ENCODE data around the gene SMIM3. TPM values are rescaled to one million over a fixed set of nuclear protein-coding genes. Genes with fewer than 3 reads are reported as not detected.

Gene SMIM3
- polyA plus RNA-seq, 1 donor from 2014 or later, result 3.7 TPM

GRCh38 chr5:150782850-150783249 lies 4.3 kb downstream of the SMIM3 start:
- Histone ChIP-seq H3K9me2 (ENCODE audit: insufficient read depth, low read length) (no peaks in the 10 kb centered on the region), H3K27me3 (ENCODE audit: insufficient read depth, low read depth, low read length) (peaks cover 7% of the 10 kb centered on the region), H3K9ac (ENCODE audit: low read length) (no peak overlapping the region), H3K4me3 (ENCODE audit: low read length) (no peak overlapping the region), H3F3A (ENCODE audit: insufficient read depth, low read length, poor library complexity, severe bottlenecking) (no peaks in the 10 kb centered on the region), H3K4me2 (ENCODE audit: low read length) (no peak overlapping the region), H3K27ac (ENCODE audit: low read length) (no peak overlapping the region), H3K36me3 (ENCODE audit: insufficient read depth, low read length) (no peaks in the 10 kb centered on the region), H2AFZ (ENCODE audit: low read depth, low read length) (no peak overlapping the region), H3K79me2 (replicated peaks; ENCODE audit: insufficient read depth, low read length) (no peaks in the 10 kb centered on the region), H3K9me3 (ENCODE audit: low read length) (no peaks in the 10 kb centered on the region), H4K20me1 (ENCODE audit: insufficient read depth) (no peaks in the 10 kb centered on the region)
- TF ChIP-seq MXI1 (conservative IDR thresholded peaks at IDR 0.05; ENCODE audit: poor library complexity, severe bottlenecking), result no peak
- no peak for TF ChIP-seq POLR2AphosphoS5 (IDR thresholded peaks at IDR 0.05)
- TF ChIP-seq CTCF (IDR thresholded peaks at IDR 0.05; ENCODE audit: poor library complexity, severe bottlenecking), result no peak
- TF ChIP-seq EZH2 (IDR thresholded peaks at IDR 0.05; ENCODE audit: borderline replicate concordance, insufficient read depth, low read length, poor library complexity, severe bottlenecking), result no peak
- TF ChIP-seq RAD21 (conservative IDR thresholded peaks at IDR 0.05), result no peak

- Histone ChIP-seq H3K4me3 (ENCODE audit: low read length) (no peak overlapping the region), H3K4me2 (ENCODE audit: low read length) (no peak overlapping the region), H3K9me2 (ENCODE audit: insufficient read depth, low read length) (no peaks in the 10 kb centered on the region), H3K79me2 (replicated peaks; ENCODE audit: insufficient read depth, low read length) (no peaks in the 10 kb centered on the region), H2AFZ (ENCODE audit: low read depth, low read length) (no peak overlapping the region), H4K20me1 (ENCODE audit: insufficient read depth) (no peaks in the 10 kb centered on the region), H3K27ac (ENCODE audit: low read length) (no peak overlapping the region), H3K9me3 (ENCODE audit: low read length) (no peaks in the 10 kb centered on the region), H3K36me3 (ENCODE audit: insufficient read depth, low read length) (no peaks in the 10 kb centered on the region), H3F3A (ENCODE audit: insufficient read depth, low read length, poor library complexity, severe bottlenecking) (no peaks in the 10 kb centered on the region), H3K27me3 (ENCODE audit: insufficient read depth, low read depth, low read length) (peaks cover 6% of the 10 kb centered on the region), H3K9ac (ENCODE audit: low read length) (no peak overlapping the region)
- TF ChIP-seq POLR2AphosphoS5 (IDR thresholded peaks at IDR 0.05), result no peak
These were observed 4.9 kb downstream of the SMIM3 start for GRCh38 chr5:150783422-150783928.

GRCh38 chr5:150785950-150786349 lies 7.4 kb downstream of the SMIM3 start:
- H3K9me3 ChIP-seq (ENCODE audit: low read length), result no peaks in the 10 kb centered on the region
- H3K9ac ChIP-seq (ENCODE audit: low read length), result no peak overlapping the region
- no peak overlapping the region for H3K4me2 ChIP-seq (ENCODE audit: low read length)
- no peaks in the 10 kb centered on the region for H3K9me2 ChIP-seq (ENCODE audit: insufficient read depth, low read length)
- no peaks in the 10 kb centered on the region for H3F3A ChIP-seq (ENCODE audit: insufficient read depth, low read length, poor library complexity, severe bottlenecking)
- H3K27ac ChIP-seq (ENCODE audit: low read length), result no peak overlapping the region
- TF ChIP-seq CTCF (IDR thresholded peaks at IDR 0.05; ENCODE audit: poor library complexity, severe bottlenecking) (no peak), REST (IDR thresholded peaks at IDR 0.05; ENCODE audit: borderline replicate concordance) (no peak), MXI1 (conservative IDR thresholded peaks at IDR 0.05; ENCODE audit: poor library complexity, severe bottlenecking) (no peak), EZH2 (IDR thresholded peaks at IDR 0.05; ENCODE audit: borderline replicate concordance, insufficient read depth, low read length, poor library complexity, severe bottlenecking) (no peak), POLR2AphosphoS5 (IDR thresholded peaks at IDR 0.05) (no peak), TAF1 (IDR thresholded peaks at IDR 0.05; ENCODE audit: low read depth) (no peak), SMC3 (conservative IDR thresholded peaks at IDR 0.05; ENCODE audit: poor library complexity) (no peak), RAD21 (conservative IDR thresholded peaks at IDR 0.05) (no peak), EP300 (conservative IDR thresholded peaks at IDR 0.05; ENCODE audit: poor library complexity, severe bottlenecking) (no peak)
- no peak overlapping the region for H3K4me3 ChIP-seq (ENCODE audit: low read length)
- H3K36me3 ChIP-seq (ENCODE audit: insufficient read depth, low read length), result no peaks in the 10 kb centered on the region
- H3K79me2 ChIP-seq (replicated peaks; ENCODE audit: insufficient read depth, low read length), result no peaks in the 10 kb centered on the region
- H2AFZ ChIP-seq (ENCODE audit: low read depth, low read length), result no peak overlapping the region
- no peaks in the 10 kb centered on the region for H3K27me3 ChIP-seq (ENCODE audit: insufficient read depth, low read depth, low read length)
- H4K20me1 ChIP-seq (ENCODE audit: insufficient read depth), result no peaks in the 10 kb centered on the region

Measured in neural cell (in vitro differentiated cells).